ENCODE measurements around the gene GPHN. TPM values are rescaled to one million over a fixed set of nuclear protein-coding genes. Genes with fewer than 3 reads are reported as not detected.

Gene GPHN
- total RNA-seq, 1 donor from 2014 or later: 12.1 TPM

GRCh38 chr14:66596241-66596985 is 88.5 kb downstream of the GPHN start:
- no peak for DNase-seq (ENCODE audit: low read depth, low spot score)

- no peak for DNase-seq (ENCODE audit: low read depth, low spot score)
These were observed 92.5 kb downstream of the GPHN start for GRCh38 chr14:66600416-66600815.

GRCh38 chr14:66601932-66602578 is 94.1 kb downstream of the GPHN start:
- no peak for DNase-seq (ENCODE audit: low read depth, low spot score)

GRCh38 chr14:66603945-66604344 is 96.0 kb downstream of the GPHN start:
- DNase-seq (ENCODE audit: low read depth, low spot score): no peak

GRCh38 chr14:66606826-66607225 is 98.9 kb downstream of the GPHN start:
- DNase-seq (ENCODE audit: low read depth, low spot score): no peak

GRCh38 chr14:66610154-66610563 is 102.2 kb downstream of the GPHN start:
- DNase-seq (ENCODE audit: low read depth, low spot score): no peak

- no peak for DNase-seq (ENCODE audit: low read depth, low spot score)
These were observed 105.4 kb downstream of the GPHN start for GRCh38 chr14:66613344-66613743.

- DNase-seq (ENCODE audit: low read depth, low spot score): no peak
These were observed 112.0 kb downstream of the GPHN start for GRCh38 chr14:66619952-66620351.

- no peak for DNase-seq (ENCODE audit: low read depth, low spot score)
These were observed 115.9 kb downstream of the GPHN start for GRCh38 chr14:66623838-66624237.

GRCh38 chr14:66624336-66624937 is 116.5 kb downstream of the GPHN start:
- peak; percentile 37 for DNase-seq (ENCODE audit: low read depth, low spot score)

- no peak for DNase-seq (ENCODE audit: low read depth, low spot score)
These were observed 120.7 kb downstream of the GPHN start for GRCh38 chr14:66628636-66629035.

GRCh38 chr14:66629499-66629898 is 121.6 kb downstream of the GPHN start:
- no peak for DNase-seq (ENCODE audit: low read depth, low spot score)

- no peak for DNase-seq (ENCODE audit: low read depth, low spot score)
These were observed 126.9 kb downstream of the GPHN start for GRCh38 chr14:66634876-66635275.

GRCh38 chr14:66635435-66635834 is 127.5 kb downstream of the GPHN start:
- no peak for DNase-seq (ENCODE audit: low read depth, low spot score)

GRCh38 chr14:66636240-66636639 is 128.3 kb downstream of the GPHN start:
- no peak for DNase-seq (ENCODE audit: low read depth, low spot score)

- DNase-seq (ENCODE audit: low read depth, low spot score): no peak
These were observed 130.7 kb downstream of the GPHN start for GRCh38 chr14:66638689-66639088.

- DNase-seq (ENCODE audit: low read depth, low spot score): no peak
These were observed 134.1 kb downstream of the GPHN start for GRCh38 chr14:66641861-66642635.

GRCh38 chr14:66643344-66643743 is 135.4 kb downstream of the GPHN start:
- no peak for DNase-seq (ENCODE audit: low read depth, low spot score)

GRCh38 chr14:66645716-66646115 is 137.8 kb downstream of the GPHN start:
- DNase-seq (ENCODE audit: low read depth, low spot score): no peak

GRCh38 chr14:66649498-66649897 is 141.6 kb downstream of the GPHN start:
- DNase-seq (ENCODE audit: low read depth, low spot score): no peak

GRCh38 chr14:66650491-66650911 is 142.6 kb downstream of the GPHN start:
- DNase-seq (ENCODE audit: low read depth, low spot score): peak; percentile 69
